Muscle of arm (tissue), 12 donors: Measurements from ENCODE around the gene PRR29. TPM values are rescaled to one million over a fixed set of nuclear protein-coding genes. Genes with fewer than 3 reads are reported as not detected.

Source experiments
- DNase-seq: peaks from one replicate; pipeline ENCODE4 v3.0.0-alpha.2; 2013
- polyA plus RNA-seq, 12 donors: library from polyadenylated mRNA; unstranded; fragments of 120-200 nt; gene quantifications; one replicate each; pipeline ENCODE4 v1.2.1, GENCODE V29; 2013; ENCODE audit not compliant: insufficient read length in 12 of 12

PRR29 gene
- polyA plus RNA-seq, 12 donors = 1.7 to 5.4 (median 2.4) TPM; not detected in 1

DNA sequence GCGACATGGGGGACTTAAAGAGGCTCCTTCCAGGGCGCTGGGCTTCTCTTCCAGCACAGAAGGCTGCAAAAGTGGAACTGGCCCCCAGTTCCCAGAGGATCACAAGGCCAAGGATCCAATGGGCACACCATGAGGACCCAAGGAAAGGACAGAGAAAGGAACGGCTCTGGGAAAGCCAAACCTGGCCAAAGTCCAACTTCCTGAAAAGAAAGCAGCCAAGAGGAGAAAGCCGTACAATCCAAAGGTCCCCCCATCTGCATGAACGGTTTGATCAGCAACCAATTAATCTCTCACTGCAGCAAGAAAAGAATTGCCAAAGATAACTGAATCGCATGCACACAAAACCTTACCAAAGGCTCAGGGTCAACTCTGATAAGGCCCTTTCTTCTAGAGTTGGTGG, 42.1 kb downstream of the PRR29 start:
- no peak for DNase-seq

DNA sequence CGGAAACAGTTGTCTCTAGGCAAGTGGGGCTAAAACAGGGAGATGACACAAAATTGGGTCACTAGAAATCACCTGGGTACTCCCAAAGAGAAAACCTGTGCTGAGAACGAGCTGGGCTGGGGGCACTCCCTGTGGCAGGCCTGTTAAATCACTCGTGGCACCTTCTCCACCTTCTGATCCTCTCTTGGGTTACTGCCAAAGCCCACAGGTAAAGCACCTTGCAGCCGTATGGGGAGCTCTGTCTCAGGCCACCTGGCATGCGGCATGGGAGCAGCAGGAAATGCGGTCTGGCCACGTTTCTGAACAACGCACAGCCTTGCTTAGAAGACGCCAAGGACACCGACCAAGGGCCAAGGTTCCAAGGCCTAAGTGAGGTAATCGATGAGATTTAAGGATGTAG, 43.8 kb downstream of the PRR29 start:
- DNase-seq = no peak

DNA sequence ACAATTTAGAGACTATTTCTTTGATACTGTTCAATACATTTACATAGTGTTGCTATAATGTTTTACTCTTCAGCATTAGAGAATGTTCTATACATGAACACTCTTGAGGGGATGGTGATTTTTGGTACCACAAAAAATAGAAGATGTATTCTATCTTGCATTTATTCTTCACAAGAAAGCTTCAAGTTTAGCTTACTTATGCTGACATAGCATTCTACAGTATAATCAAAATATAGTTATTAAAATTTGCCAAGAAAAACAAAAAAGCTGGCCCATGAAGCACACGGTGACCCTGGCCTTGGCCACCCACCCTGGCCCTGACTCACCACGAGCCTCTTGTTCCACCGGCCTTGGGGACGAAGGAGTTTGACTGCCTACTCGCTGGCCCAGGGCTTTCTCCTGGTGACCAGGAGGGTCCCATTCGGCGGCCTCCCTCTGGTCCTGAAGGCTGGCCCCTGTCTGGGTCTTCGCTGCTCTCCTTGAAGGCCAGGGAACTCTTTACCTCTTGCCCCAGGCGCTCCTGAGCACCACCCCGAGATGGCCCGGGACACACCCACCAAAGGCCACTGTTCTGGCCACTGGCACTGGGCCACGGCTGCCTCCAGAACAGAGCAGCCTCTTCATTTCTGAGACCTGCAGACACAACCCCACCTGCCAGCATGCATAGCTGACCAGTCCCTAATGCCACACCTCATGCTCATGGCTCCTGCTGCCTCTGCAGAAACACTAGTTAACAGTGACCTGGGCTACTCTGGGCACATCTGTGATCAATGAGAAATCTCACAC, 44.7 kb downstream of the PRR29 start:
- no peak for DNase-seq

DNA sequence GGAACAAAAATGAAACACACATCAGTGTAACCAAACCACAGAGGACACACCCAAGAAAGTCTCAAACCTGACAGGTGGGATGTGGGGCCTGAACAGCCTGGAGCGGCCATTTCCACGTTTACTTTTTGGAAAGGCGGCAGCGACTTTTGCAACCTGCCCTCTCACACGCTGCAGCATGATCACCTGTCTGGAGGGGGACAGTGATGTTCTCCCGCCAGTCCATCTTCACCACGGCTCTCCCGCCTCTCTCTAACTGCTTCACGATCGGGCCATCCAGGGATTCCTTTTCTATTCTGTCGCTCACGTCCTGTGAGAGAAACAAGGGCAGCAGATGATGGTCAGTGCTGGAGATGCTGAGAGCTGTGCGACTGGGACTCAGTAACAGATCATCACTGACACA, 47.0 kb downstream of the PRR29 start:
- no peak for DNase-seq

DNA sequence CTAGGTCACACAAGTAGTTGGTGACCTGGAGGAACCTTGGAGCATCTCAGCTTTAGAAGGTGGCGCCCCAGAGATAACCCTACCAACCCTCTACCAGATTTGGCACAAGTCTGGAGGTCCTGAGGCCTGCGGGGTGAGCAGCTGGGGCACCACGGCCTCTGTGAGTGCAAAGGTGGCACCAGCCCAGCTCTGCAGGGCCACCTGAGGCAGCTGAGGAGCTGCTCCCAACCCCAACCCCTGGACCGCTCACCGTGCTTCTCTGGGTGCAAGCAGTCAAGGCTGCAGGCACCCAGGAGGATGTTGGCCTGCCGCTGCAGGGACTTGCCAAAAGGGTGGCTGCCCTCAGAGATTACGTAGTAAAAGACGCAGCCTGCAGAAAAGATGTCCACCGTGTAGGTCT, 50.7 kb downstream of the PRR29 start:
- DNase-seq = no peak

DNA sequence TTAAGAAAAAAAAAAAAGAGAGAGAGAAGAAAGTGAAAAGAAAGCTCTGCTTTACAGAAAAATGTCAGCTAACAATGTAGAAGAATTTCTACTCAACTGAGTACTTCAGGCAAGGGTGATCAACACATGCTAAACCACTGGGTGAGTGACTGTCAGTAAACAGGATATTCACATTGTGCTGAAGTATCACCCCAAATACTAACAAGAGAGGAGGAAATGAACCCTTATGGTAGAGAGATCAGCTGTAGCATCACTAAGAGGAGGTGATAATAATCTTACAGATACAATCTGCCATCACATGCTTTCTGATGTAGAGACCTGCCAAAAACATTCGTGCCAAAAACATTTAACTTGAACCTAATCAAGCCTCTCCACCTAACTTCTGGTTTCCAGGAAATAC, 53.0 kb downstream of the PRR29 start:
- DNase-seq = no peak

DNA sequence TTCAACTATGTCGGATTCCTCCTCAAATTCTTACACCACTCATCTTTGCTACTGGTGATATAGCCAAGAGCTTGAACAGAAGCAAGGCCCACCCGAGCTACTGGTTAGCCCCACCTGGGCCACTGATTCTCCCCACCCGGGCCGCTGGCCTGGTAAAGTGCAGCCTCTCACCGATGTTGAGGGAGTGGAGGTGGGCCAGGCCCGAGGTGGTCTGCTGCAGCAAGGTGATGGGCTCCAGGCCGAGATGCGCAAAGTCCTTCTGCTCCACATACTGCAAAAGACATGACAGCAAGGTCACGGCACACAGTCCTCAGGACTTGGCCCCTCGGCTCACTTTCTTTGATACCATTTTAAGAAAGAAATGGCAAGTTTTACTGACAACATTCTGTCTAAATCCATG, 55.0 kb downstream of the PRR29 start:
- DNase-seq = no peak

Other genes with a start within 250 kb of the PRR29 start
- gene CCDC47, start 224.8 kb upstream of the PRR29 start, polyA plus RNA-seq = 10 to 100 TPM in 11 of 12 donors, not detected in 1; 43.8 to 73.2 (median 59.4) TPM
- 100 to 1,000 TPM in 9 of 12 donors, 10 to 100 TPM in 2, not detected in 1; 80.5 to 177 (median 109) TPM for gene DDX42, start 224.2 kb upstream of the PRR29 start, polyA plus RNA-seq
- gene PSMC5, start 170.9 kb upstream of the PRR29 start, polyA plus RNA-seq = 100 to 1,000 TPM in 10 of 12 donors, 10 to 100 TPM in 1, not detected in 1; 95.6 to 118 (median 109) TPM
- 10 to 100 TPM in 11 of 12 donors, not detected in 1; 27.6 to 47.4 (median 32.6) TPM for gene FTSJ3, start 170.7 kb upstream of the PRR29 start, polyA plus RNA-seq
- gene SMARCD2, start 155.7 kb upstream of the PRR29 start, polyA plus RNA-seq = 10 to 100 TPM in 11 of 12 donors, not detected in 1; 24.0 to 63.6 (median 27.1) TPM
- 1 to 10 TPM in 9 of 12 donors, under 1 TPM in 1, not detected in 2; 0.73 to 10.0 (median 3.1) TPM for gene CSH2, start 124.7 kb upstream of the PRR29 start, polyA plus RNA-seq
- gene GH2, start 116.4 kb upstream of the PRR29 start, polyA plus RNA-seq = not detected
- 10 to 100 TPM in 3 of 12 donors, 1 to 10 TPM in 6, under 1 TPM in 1, not detected in 2; 0.58 to 19.1 (median 7.0) TPM for gene CSH1, start 101.8 kb upstream of the PRR29 start, polyA plus RNA-seq
- under 1 TPM in 4 of 12 donors, not detected in 8; 0.30 to 0.83 (median 0.61) TPM for gene CSHL1, start 87.1 kb upstream of the PRR29 start, polyA plus RNA-seq
- gene GH1, start 79.5 kb upstream of the PRR29 start, polyA plus RNA-seq = not detected
- gene CD79B, start 66.0 kb upstream of the PRR29 start, polyA plus RNA-seq = 1 to 10 TPM in 9 of 12 donors, under 1 TPM in 1, not detected in 2; 0.88 to 8.4 (median 2.2) TPM
- 10 to 100 TPM in 11 of 12 donors, not detected in 1; 13.9 to 53.0 (median 39.3) TPM for gene SCN4A, start 25.4 kb upstream of the PRR29 start, polyA plus RNA-seq
- gene ICAM2, start 22.3 kb downstream of the PRR29 start, polyA plus RNA-seq = 10 to 100 TPM in 11 of 12 donors, not detected in 1; 16.3 to 34.6 (median 24.8) TPM
- 1 to 10 TPM in 11 of 12 donors, not detected in 1; 4.1 to 7.2 (median 5.0) TPM for gene ERN1, start 131.8 kb downstream of the PRR29 start, polyA plus RNA-seq